ENCODE results near the gene MFSD6. TPM values are rescaled to one million over a fixed set of nuclear protein-coding genes. Genes with fewer than 3 reads are reported as not detected.

Gene MFSD6
- polyA plus RNA-seq, 3 donors, result 8.8 to 15.7 (median 12.9) TPM

DNA sequence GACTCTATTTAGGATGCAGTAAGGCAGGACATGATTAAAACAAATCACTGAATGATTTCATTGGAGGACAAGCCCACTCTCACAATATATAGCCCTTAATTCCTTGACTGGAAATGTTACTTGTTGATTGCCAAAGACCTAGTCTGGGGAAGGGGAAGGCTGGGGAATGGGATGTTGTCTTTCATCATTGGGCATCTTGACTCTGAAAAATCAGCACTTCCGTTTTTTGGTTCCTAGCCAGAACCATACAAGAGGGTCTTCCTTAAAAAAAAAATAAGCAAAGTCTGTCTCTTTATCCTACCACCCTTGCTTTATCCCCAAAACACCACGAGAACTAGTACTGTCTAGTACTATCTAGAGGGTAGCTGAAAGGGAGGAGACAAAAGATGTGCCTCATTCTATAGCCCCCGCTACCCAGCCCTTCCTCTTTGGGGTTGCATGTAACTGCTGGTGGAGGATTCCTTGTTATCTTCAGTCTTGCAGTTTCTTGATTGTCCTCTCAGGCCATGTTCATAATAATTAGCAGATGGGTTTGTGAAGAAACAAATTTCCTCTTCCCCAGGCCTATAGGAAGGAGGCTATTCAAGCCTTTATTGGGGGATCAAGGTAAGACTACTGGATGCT, 70.5 kb downstream of the MFSD6 start:
- no peak overlapping the region for H3K4me3 Mint-ChIP-seq
- TF ChIP-seq, protein P1, sequence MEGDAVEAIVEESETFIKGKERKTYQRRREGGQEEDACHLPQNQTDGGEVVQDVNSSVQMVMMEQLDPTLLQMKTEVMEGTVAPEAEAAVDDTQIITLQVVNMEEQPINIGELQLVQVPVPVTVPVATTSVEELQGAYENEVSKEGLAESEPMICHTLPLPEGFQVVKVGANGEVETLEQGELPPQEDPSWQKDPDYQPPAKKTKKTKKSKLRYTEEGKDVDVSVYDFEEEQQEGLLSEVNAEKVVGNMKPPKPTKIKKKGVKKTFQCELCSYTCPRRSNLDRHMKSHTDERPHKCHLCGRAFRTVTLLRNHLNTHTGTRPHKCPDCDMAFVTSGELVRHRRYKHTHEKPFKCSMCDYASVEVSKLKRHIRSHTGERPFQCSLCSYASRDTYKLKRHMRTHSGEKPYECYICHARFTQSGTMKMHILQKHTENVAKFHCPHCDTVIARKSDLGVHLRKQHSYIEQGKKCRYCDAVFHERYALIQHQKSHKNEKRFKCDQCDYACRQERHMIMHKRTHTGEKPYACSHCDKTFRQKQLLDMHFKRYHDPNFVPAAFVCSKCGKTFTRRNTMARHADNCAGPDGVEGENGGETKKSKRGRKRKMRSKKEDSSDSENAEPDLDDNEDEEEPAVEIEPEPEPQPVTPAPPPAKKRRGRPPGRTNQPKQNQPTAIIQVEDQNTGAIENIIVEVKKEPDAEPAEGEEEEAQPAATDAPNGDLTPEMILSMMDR (IDR thresholded peaks at IDR 0.05), result no peak
- peak overlapping the region in 2 of 7 donors; percentile 41 to 48 for H3K27ac Mint-ChIP-seq

DNA sequence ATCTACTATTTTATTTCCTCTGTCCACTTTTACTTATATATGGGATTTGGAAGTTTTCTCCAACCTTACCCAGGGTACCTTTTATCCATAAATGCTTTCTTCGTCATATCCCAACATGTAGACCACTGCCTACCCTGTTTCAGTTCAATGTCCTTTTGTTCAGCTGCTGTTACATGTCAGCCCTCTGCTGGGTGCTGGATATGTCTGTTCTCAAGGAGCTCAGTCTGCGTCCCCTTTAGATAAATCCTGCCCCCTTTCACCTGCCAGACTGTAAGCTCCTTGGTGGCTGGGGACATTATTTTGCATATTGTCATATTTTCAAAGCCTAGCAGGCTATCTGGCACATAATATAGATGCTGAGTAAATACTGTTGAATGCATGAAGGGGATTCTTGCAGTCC, 73.2 kb downstream of the MFSD6 start:
- no peaks in the 10 kb centered on the region for H3K27me3 ChIP-seq (ENCODE audit: control insufficient read depth in 2 of 2, insufficient read depth in 2 of 2, low read length in 2 of 2)
- H3K27ac ChIP-seq (ENCODE audit: low read depth in 1 of 2, low read length in 2 of 2), result no peak overlapping the region
- H3K4me1 Mint-ChIP-seq, result peaks cover 11% of the 10 kb centered on the region
- no peak overlapping the region for H3K27ac Mint-ChIP-seq
- no peak overlapping the region for H3K4me2 ChIP-seq (replicated peaks; ENCODE audit: extremely low read depth, low read length, poor library complexity, severe bottlenecking)
- TF ChIP-seq, protein P1 (IDR thresholded peaks at IDR 0.05), result no peak
- H3K4me3 ChIP-seq (replicated peaks in 1 of 3; ENCODE audit: low read depth in 2 of 3, low read length in 3 of 3), result no peak overlapping the region
- no peak for DNase-seq
- peaks cover 2 to 12% of the 10 kb centered on the region in 2 donors for H3K36me3 ChIP-seq (replicated peaks in 1 of 2; ENCODE audit: control insufficient read depth in 1 of 2, insufficient read depth in 2 of 2, low read length in 2 of 2)
- H3K4me1 ChIP-seq (ENCODE audit: control insufficient read depth in 1 of 2, insufficient read depth in 2 of 2, low read length in 2 of 2), result peaks cover 0 to 5% of the 10 kb centered on the region in 2 donors
- no peaks in the 10 kb centered on the region for H3K9me3 Mint-ChIP-seq
- H3K9ac ChIP-seq (ENCODE audit: insufficient read depth, low read length, poor library complexity, severe bottlenecking), result no peak overlapping the region
- no peaks in the 10 kb centered on the region for H3K9me3 ChIP-seq (replicated peaks in 1 of 2; ENCODE audit: control insufficient read depth in 1 of 2, insufficient read depth in 1 of 2, low read length in 2 of 2)
- peaks cover 9 to 12% of the 10 kb centered on the region in 2 donors for H3K36me3 Mint-ChIP-seq
- H3K27me3 Mint-ChIP-seq (ENCODE audit: low read depth in 3 of 3), result peaks cover 0 to 1% (median 0%) of the 10 kb centered on the region in 3 donors
- H4K20me1 ChIP-seq (ENCODE audit: insufficient read depth, low read length), result no peaks in the 10 kb centered on the region
- H2AFZ ChIP-seq (ENCODE audit: insufficient read depth, low read depth, low read length, poor library complexity, severe bottlenecking), result no peak overlapping the region
- H3K4me3 Mint-ChIP-seq, result no peak overlapping the region
- WGBS (ENCODE audit: insufficient coverage), result no CpG with 5 or more reads among the region's 2 CpGs
- no peaks in the 10 kb centered on the region for H3K79me2 ChIP-seq (ENCODE audit: insufficient read depth, low read length)
- intact Hi-C loops (cut with micrococcal nuclease), result no loop called here

More for the DNA sequence above, 70.5 kb downstream of the MFSD6 start:
- no peaks in the 10 kb centered on the region for H4K20me1 ChIP-seq (ENCODE audit: insufficient read depth, low read length)
- no peak overlapping the region for H3K4me2 ChIP-seq (replicated peaks; ENCODE audit: extremely low read depth, low read length, poor library complexity, severe bottlenecking)
- H3K4me1 ChIP-seq (ENCODE audit: control insufficient read depth in 1 of 2, insufficient read depth in 2 of 2, low read length in 2 of 2), result peaks cover 0 to 5% of the 10 kb centered on the region in 2 donors
- Mint-ChIP-seq H3K36me3 (peaks cover 6 to 10% of the 10 kb centered on the region in 2 donors), H3K27me3 (ENCODE audit: low read depth in 3 of 3) (peaks cover 0 to 1% (median 0%) of the 10 kb centered on the region in 3 donors), H3K9me3 (peaks cover 0 to 3% (median 1%) of the 10 kb centered on the region in 7 donors), H3K4me1 (peaks cover 11% of the 10 kb centered on the region)
- intact Hi-C loops (cut with micrococcal nuclease), result no loop called here
- no peak for DNase-seq
- no peaks in the 10 kb centered on the region for H3K27me3 ChIP-seq (ENCODE audit: control insufficient read depth in 2 of 2, insufficient read depth in 2 of 2, low read length in 2 of 2)
- H2AFZ ChIP-seq (ENCODE audit: insufficient read depth, low read depth, low read length, poor library complexity, severe bottlenecking), result no peak overlapping the region
- WGBS (ENCODE audit: insufficient coverage), result no CpG with 5 or more reads among the region's 3 CpGs
- H3K9me3 ChIP-seq (replicated peaks in 1 of 2; ENCODE audit: control insufficient read depth in 1 of 2, insufficient read depth in 1 of 2, low read length in 2 of 2), result no peaks in the 10 kb centered on the region
- no peak overlapping the region for H3K27ac ChIP-seq (ENCODE audit: low read depth in 1 of 2, low read length in 2 of 2)
- H3K79me2 ChIP-seq (ENCODE audit: insufficient read depth, low read length), result no peaks in the 10 kb centered on the region
- H3K9ac ChIP-seq (ENCODE audit: insufficient read depth, low read length, poor library complexity, severe bottlenecking), result no peak overlapping the region
- peaks cover 2 to 12% of the 10 kb centered on the region in 2 donors for H3K36me3 ChIP-seq (replicated peaks in 1 of 2; ENCODE audit: control insufficient read depth in 1 of 2, insufficient read depth in 2 of 2, low read length in 2 of 2)
- no peak overlapping the region for H3K4me3 ChIP-seq (replicated peaks in 1 of 3; ENCODE audit: low read depth in 2 of 3, low read length in 3 of 3)
